HG03108 (cell line): ENCODE results near the gene CHML.
A peak's percentile ranks its signal among the peaks of the same experiment; 100 is the strongest.

Experiments
- ATAC-seq: cut with Tn5 transposase; IDR thresholded peaks from one replicate; pipeline ENCODE4 v1.9.1; 2021; ENCODE audit warnings: moderate library complexity; ENCODE audit not compliant: unreplicated experiment

Gene CHML

GRCh38 chr1:241622669-241623068 is 17.5 kb downstream of the CHML start:
- no peak for ATAC-seq

GRCh38 chr1:241617426-241617825 is 22.7 kb downstream of the CHML start:
- no peak for ATAC-seq

- no peak for ATAC-seq
Observed at GRCh38 chr1:241615043-241615974, 24.9 kb downstream of the CHML start.

- ATAC-seq: no peak
Observed at GRCh38 chr1:241614572-241614971, 25.6 kb downstream of the CHML start.

- ATAC-seq: no peak
Observed at GRCh38 chr1:241614144-241614543, 26.0 kb downstream of the CHML start.

- ATAC-seq: no peak
Observed at GRCh38 chr1:241612533-241613477, 27.4 kb downstream of the CHML start.

GRCh38 chr1:241611736-241612135 is 28.4 kb downstream of the CHML start:
- ATAC-seq: no peak

- ATAC-seq: peak; percentile 91
Observed at GRCh38 chr1:241611063-241611462, 29.1 kb downstream of the CHML start.

- ATAC-seq: no peak
Observed at GRCh38 chr1:241610056-241610815, 29.9 kb downstream of the CHML start.

GRCh38 chr1:241608379-241609033 is 31.7 kb downstream of the CHML start:
- ATAC-seq: no peak

- ATAC-seq: no peak
Observed at GRCh38 chr1:241607497-241607896, 32.7 kb downstream of the CHML start.

- ATAC-seq: no peak
Observed at GRCh38 chr1:241606544-241606943, 33.6 kb downstream of the CHML start.

- ATAC-seq: no peak
Observed at GRCh38 chr1:241605146-241605805, 34.9 kb downstream of the CHML start.

- no peak for ATAC-seq
Observed at GRCh38 chr1:241603731-241604245, 36.4 kb downstream of the CHML start.

GRCh38 chr1:241600496-241600901 is 39.7 kb downstream of the CHML start:
- ATAC-seq: peak; percentile 84

GRCh38 chr1:241598249-241598648 is 41.9 kb downstream of the CHML start:
- peak; percentile 47 for ATAC-seq

GRCh38 chr1:241596633-241597032 is 43.5 kb downstream of the CHML start:
- ATAC-seq: no peak

GRCh38 chr1:241593186-241593585 is 47.0 kb downstream of the CHML start:
- ATAC-seq: no peak

GRCh38 chr1:241592273-241592958 is 47.8 kb downstream of the CHML start:
- ATAC-seq: no peak
